GM23338 (cell line): ENCODE results near the gene EXOC6B. TPM values are rescaled to one million over a fixed set of nuclear protein-coding genes. Genes with fewer than 3 reads are reported as not detected.

Experiments
- ATAC-seq: fragments of 200-7000 bp; cut with Tn5 transposase; 3 replicates; pipeline ENCODE4 v1.9.1; 2020
- DNase-seq: peaks from one replicate; pipeline ENCODE4 v3.0.0-alpha.2; 2015; ENCODE audit warnings: low spot score
- H2AFZ ChIP-seq: fragments of 200-600 bp; sonication (generic); 2 replicates; pipeline ENCODE4 v1.8.0; 2016; ENCODE audit warnings: antibody characterized with exemption, mild to moderate bottlenecking, moderate library complexity
- H3F3A ChIP-seq: fragments of 200-600 bp; sonication (generic); replicated peaks from 2 replicates; pipeline ENCODE4 v1.8.0; 2017; ENCODE audit warnings: antibody characterized with exemption, mixed run types, low read depth
- H3K27ac ChIP-seq: fragments of 200-600 bp; sonication (generic); 2 replicates; pipeline ENCODE4 v1.6.1; 2016; ENCODE audit warnings: low read depth
- H3K27me3 ChIP-seq: fragments of 200-600 bp; sonication (generic); 2 replicates; pipeline ENCODE4 v1.8.0; 2016; ENCODE audit warnings: mild to moderate bottlenecking, mixed run types, moderate library complexity; ENCODE audit not compliant: insufficient read depth
- H3K36me3 ChIP-seq: fragments of 200-600 bp; sonication (generic); 2 replicates; pipeline ENCODE4 v1.8.0; 2016; ENCODE audit warnings: mild to moderate bottlenecking; ENCODE audit not compliant: insufficient read depth
- H3K4me1 ChIP-seq: fragments of 200-600 bp; sonication (generic); 2 replicates; pipeline ENCODE4 v1.8.0; 2016; ENCODE audit warnings: mild to moderate bottlenecking, moderate library complexity; ENCODE audit not compliant: insufficient read depth
- H3K4me2 ChIP-seq: fragments of 200-600 bp; sonication (generic); 2 replicates; pipeline ENCODE4 v1.7.1; 2017; ENCODE audit warnings: mixed run types
- H3K4me3 ChIP-seq: fragments of 200-600 bp; sonication (generic); 2 replicates; pipeline ENCODE4 v1.6.1; 2016; ENCODE audit warnings: mixed run types
- H3K79me2 ChIP-seq: fragments of 200-600 bp; sonication (generic); replicated peaks from 2 replicates; pipeline ENCODE4 v1.8.0; 2017; ENCODE audit warnings: mild to moderate bottlenecking; ENCODE audit not compliant: insufficient read depth
- H3K9me2 ChIP-seq: fragments of 200-600 bp; sonication (generic); 2 replicates; pipeline ENCODE4 v1.8.0; 2017; ENCODE audit not compliant: insufficient read depth
- H4K20me1 ChIP-seq: fragments of 200-600 bp; sonication (generic); replicated peaks from 2 replicates; pipeline ENCODE4 v1.8.0; 2017; ENCODE audit warnings: mild to moderate bottlenecking; ENCODE audit not compliant: insufficient read depth
- H3K27ac Mint-ChIP-seq: 2 replicates; pipeline ENCODE4 v1.8.0; 2020; ENCODE audit warnings: inconsistent platforms, mild to moderate bottlenecking, moderate library complexity, mixed read lengths
- H3K27me3 Mint-ChIP-seq: 3 replicates; pipeline ENCODE4 v1.8.0; 2022; ENCODE audit warnings: low read depth, mild to moderate bottlenecking, moderate library complexity, mixed read lengths, inconsistent platforms; ENCODE audit not compliant: insufficient read depth, poor library complexity
- H3K36me3 Mint-ChIP-seq: 3 replicates; pipeline ENCODE4 v1.8.0; 2021; ENCODE audit warnings: low read depth, mild to moderate bottlenecking, inconsistent platforms, moderate library complexity, mixed read lengths
- H3K4me1 Mint-ChIP-seq: 3 replicates; pipeline ENCODE4 v1.8.0; 2020; ENCODE audit warnings: mild to moderate bottlenecking, inconsistent platforms, mixed read lengths
- H3K4me3 Mint-ChIP-seq: 3 replicates; pipeline ENCODE4 v1.8.0; 2021; ENCODE audit warnings: moderate library complexity, mild to moderate bottlenecking, inconsistent platforms, mixed read lengths
- H3K9me3 Mint-ChIP-seq: 3 replicates; pipeline ENCODE4 v1.8.0; 2020; ENCODE audit warnings: moderate library complexity, mild to moderate bottlenecking, inconsistent platforms, mixed read lengths
- CREB1 ChIP-seq: fragments of 250-450 bp; sonication (Bioruptor Pico); IDR thresholded peaks from 2 replicates; pipeline ENCODE4 v1.5.0; 2020; ENCODE audit warnings: low read depth, mild to moderate bottlenecking, moderate library complexity
- EZH2 ChIP-seq: fragments of 200-600 bp; sonication (generic); IDR thresholded peaks from one replicate; pipeline ENCODE4 v1.8.0; 2017; ENCODE audit warnings: antibody characterized with exemption, mild to moderate bottlenecking, low read depth; ENCODE audit not compliant: unreplicated experiment
- EZH2phosphoT487 ChIP-seq: fragments of 200-600 bp; sonication (generic); IDR thresholded peaks from one replicate; pipeline ENCODE4 v1.8.1; 2018; ENCODE audit warnings: antibody characterized with exemption; ENCODE audit not compliant: unreplicated experiment
- JUNB ChIP-seq: IDR thresholded peaks from one replicate; pipeline ENCODE4 v1.6.1; 2016; ENCODE audit warnings: antibody characterized with exemption; ENCODE audit not compliant: unreplicated experiment
- NANOG ChIP-seq: IDR thresholded peaks from 2 replicates; pipeline ENCODE4 v1.6.1; 2016; ENCODE audit warnings: antibody characterized with exemption, borderline replicate concordance
- STAT1 ChIP-seq: IDR thresholded peaks from one replicate; pipeline ENCODE4 v1.6.1; 2016; ENCODE audit warnings: antibody characterized with exemption; ENCODE audit not compliant: unreplicated experiment
- ZNF114 ChIP-seq: fragments of 250-450 bp; sonication (Bioruptor Pico); IDR thresholded peaks from 2 replicates; pipeline ENCODE4 v1.5.0; 2020; ENCODE audit warnings: mild to moderate bottlenecking, moderate library complexity
- polyA plus RNA-seq: library from polyadenylated mRNA; unstranded; fragments of >200 nt; fragmentation: Nextera tagmentation; extraction: Ambion mirVana; gene quantifications from 2 replicates; pipeline ENCODE4 v1.2.1, GENCODE V29; 2016
- total RNA-seq: library from RNA; depleted of rRNA; stranded (reverse); fragments of >200 nt; shearing (Covaris generic); gene quantifications from 2 replicates; pipeline ENCODE4 v1.2.3, GENCODE V29; 2014
- TF ChIP-seq, protein P1 (sequence below): fragments of 250-450 bp; sonication (Bioruptor Pico); IDR thresholded peaks from 2 replicates; pipeline ENCODE4 v1.5.0; 2020; ENCODE audit warnings: mild to moderate bottlenecking, moderate library complexity
- TF ChIP-seq, protein P2 (sequence below): IDR thresholded peaks from 2 replicates; pipeline ENCODE4 v1.6.1; 2016; ENCODE audit warnings: antibody characterized with exemption

The EXOC6B gene
- total and polyA plus RNA-seq, 2 experiments from 2014 or later = 7.2 to 45.9 TPM

DNA sequence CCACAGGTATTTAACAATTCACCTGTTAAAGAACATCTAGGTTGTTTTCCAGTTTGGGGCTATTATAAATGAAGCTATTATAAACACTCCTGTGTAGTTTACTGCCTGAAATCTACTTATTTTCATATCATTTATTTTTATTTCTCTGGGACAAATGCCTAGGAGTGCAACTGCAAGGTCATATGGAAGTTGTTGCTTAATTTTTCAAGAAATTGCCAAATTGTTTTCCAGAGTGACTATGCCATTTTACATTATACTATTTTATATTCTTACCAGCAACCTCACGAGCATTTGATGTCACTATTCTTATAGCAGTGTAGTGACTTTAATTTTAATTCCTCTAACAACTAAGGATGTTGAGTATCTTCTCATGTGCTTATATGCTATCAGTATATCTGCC is 298.4 kb downstream of the EXOC6B start (continued):
- TF ChIP-seq, protein P1, sequence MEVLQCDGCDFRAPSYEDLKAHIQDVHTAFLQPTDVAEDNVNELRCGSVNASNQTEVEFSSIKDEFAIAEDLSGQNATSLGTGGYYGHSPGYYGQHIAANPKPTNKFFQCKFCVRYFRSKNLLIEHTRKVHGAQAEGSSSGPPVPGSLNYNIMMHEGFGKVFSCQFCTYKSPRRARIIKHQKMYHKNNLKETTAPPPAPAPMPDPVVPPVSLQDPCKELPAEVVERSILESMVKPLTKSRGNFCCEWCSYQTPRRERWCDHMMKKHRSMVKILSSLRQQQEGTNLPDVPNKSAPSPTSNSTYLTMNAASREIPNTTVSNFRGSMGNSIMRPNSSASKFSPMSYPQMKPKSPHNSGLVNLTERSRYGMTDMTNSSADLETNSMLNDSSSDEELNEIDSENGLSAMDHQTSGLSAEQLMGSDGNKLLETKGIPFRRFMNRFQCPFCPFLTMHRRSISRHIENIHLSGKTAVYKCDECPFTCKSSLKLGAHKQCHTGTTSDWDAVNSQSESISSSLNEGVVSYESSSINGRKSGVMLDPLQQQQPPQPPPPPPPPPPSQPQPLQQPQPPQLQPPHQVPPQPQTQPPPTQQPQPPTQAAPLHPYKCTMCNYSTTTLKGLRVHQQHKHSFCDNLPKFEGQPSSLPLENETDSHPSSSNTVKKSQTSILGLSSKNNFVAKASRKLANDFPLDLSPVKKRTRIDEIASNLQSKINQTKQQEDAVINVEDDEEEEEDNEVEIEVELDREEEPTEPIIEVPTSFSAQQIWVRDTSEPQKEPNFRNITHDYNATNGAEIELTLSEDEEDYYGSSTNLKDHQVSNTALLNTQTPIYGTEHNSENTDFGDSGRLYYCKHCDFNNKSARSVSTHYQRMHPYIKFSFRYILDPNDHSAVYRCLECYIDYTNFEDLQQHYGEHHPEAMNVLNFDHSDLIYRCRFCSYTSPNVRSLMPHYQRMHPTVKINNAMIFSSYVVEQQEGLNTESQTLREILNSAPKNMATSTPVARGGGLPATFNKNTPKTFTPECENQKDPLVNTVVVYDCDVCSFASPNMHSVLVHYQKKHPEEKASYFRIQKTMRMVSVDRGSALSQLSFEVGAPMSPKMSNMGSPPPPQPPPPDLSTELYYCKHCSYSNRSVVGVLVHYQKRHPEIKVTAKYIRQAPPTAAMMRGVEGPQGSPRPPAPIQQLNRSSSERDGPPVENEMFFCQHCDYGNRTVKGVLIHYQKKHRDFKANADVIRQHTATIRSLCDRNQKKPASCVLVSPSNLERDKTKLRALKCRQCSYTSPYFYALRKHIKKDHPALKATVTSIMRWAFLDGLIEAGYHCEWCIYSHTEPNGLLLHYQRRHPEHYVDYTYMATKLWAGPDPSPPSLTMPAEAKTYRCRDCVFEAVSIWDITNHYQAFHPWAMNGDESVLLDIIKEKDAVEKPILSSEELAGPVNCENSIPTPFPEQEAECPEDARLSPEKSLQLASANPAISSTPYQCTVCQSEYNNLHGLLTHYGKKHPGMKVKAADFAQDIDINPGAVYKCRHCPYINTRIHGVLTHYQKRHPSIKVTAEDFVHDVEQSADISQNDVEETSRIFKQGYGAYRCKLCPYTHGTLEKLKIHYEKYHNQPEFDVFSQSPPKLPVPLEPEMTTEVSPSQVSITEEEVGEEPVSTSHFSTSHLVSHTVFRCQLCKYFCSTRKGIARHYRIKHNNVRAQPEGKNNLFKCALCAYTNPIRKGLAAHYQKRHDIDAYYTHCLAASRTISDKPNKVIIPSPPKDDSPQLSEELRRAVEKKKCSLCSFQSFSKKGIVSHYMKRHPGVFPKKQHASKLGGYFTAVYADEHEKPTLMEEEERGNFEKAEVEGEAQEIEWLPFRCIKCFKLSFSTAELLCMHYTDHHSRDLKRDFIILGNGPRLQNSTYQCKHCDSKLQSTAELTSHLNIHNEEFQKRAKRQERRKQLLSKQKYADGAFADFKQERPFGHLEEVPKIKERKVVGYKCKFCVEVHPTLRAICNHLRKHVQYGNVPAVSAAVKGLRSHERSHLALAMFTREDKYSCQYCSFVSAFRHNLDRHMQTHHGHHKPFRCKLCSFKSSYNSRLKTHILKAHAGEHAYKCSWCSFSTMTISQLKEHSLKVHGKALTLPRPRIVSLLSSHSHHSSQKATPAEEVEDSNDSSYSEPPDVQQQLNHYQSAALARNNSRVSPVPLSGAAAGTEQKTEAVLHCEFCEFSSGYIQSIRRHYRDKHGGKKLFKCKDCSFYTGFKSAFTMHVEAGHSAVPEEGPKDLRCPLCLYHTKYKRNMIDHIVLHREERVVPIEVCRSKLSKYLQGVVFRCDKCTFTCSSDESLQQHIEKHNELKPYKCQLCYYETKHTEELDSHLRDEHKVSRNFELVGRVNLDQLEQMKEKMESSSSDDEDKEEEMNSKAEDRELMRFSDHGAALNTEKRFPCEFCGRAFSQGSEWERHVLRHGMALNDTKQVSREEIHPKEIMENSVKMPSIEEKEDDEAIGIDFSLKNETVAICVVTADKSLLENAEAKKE = no peak
- TF ChIP-seq STAT1 (no peak), EZH2phosphoT487 (no peak), CREB1 (CRISPR knock-in tag) (no peak)
- TF ChIP-seq, protein P2, sequence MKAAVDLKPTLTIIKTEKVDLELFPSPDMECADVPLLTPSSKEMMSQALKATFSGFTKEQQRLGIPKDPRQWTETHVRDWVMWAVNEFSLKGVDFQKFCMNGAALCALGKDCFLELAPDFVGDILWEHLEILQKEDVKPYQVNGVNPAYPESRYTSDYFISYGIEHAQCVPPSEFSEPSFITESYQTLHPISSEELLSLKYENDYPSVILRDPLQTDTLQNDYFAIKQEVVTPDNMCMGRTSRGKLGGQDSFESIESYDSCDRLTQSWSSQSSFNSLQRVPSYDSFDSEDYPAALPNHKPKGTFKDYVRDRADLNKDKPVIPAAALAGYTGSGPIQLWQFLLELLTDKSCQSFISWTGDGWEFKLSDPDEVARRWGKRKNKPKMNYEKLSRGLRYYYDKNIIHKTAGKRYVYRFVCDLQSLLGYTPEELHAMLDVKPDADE = no peak

DNA sequence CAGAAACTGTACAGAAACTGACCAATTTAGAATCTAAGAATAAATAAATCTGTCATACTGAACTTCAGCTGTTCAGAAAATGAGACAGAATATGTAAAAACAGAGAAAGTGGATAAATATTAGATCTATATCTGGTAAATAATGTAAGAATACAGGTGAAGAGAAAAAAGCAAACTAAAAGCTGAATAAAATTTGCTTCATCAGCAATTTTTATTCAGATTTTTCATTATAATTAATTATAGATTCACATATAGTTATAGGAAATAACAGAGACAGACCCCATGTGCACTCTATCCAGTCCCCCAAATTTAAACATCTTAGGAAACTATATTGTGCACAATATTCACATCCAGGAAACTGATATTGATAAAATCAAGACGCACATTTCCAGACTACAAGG is 299.2 kb downstream of the EXOC6B start:
- Mint-ChIP-seq H3K9me3 (no peaks in the 10 kb centered on the region), H3K36me3 (no peaks in the 10 kb centered on the region), H3K27ac (no peak overlapping the region), H3K27me3 (no peaks in the 10 kb centered on the region), H3K4me1 (no peaks in the 10 kb centered on the region), H3K4me3 (no peak overlapping the region)
- no peaks in the 10 kb centered on the region for H3K36me3 ChIP-seq
- H3K79me2 ChIP-seq = no peaks in the 10 kb centered on the region
- TF ChIP-seq ZNF114 (CRISPR knock-in tag) (no peak), NANOG (no peak), EZH2phosphoT487 (no peak), EZH2 (no peak), CREB1 (CRISPR knock-in tag) (no peak), JUNB (no peak)
- TF ChIP-seq, protein P1 = no peak
- no peak overlapping the region for H3K4me3 ChIP-seq
- ATAC-seq (no peak), DNase-seq (no peak)
- no peak overlapping the region for H3K27ac ChIP-seq
- H3K9me2 ChIP-seq = no peaks in the 10 kb centered on the region
- H3K27me3 ChIP-seq = no peaks in the 10 kb centered on the region
- H3K4me2 ChIP-seq = no peak overlapping the region
- no peaks in the 10 kb centered on the region for H4K20me1 ChIP-seq
- no peaks in the 10 kb centered on the region for H3F3A ChIP-seq
- 0 out of 2 replicates have a peak, but pooled peaks cover 4% of the 10 kb centered on the region for H3K4me1 ChIP-seq
- no peak overlapping the region for H2AFZ ChIP-seq
